ENCODE data around the gene FAM237A.

- no peak for TF ChIP-seq POLR2AphosphoS5 (IDR thresholded peaks at IDR 0.05)
- no peak for TF ChIP-seq REST (IDR thresholded peaks at IDR 0.05; ENCODE audit: borderline replicate concordance)
- TF ChIP-seq MXI1 (conservative IDR thresholded peaks at IDR 0.05; ENCODE audit: poor library complexity, severe bottlenecking) = no peak
- no peak for TF ChIP-seq CTCF (IDR thresholded peaks at IDR 0.05; ENCODE audit: poor library complexity, severe bottlenecking)
- no peak for TF ChIP-seq EZH2 (IDR thresholded peaks at IDR 0.05; ENCODE audit: borderline replicate concordance, insufficient read depth, low read length, poor library complexity, severe bottlenecking)
- TF ChIP-seq SMC3 (conservative IDR thresholded peaks at IDR 0.05; ENCODE audit: poor library complexity) = no peak
- no peak for TF ChIP-seq TAF1 (IDR thresholded peaks at IDR 0.05; ENCODE audit: low read depth)
- no peak for TF ChIP-seq RAD21 (conservative IDR thresholded peaks at IDR 0.05)
These were observed 2.7 kb upstream of the FAM237A start for GRCh38 chr2:206639636-206640035.

Data from neural cell (in vitro differentiated cells).